H1 (cell line): ENCODE measurements around the gene FAM120B.

Experiments
- EGR1 ChIP-seq: IDR thresholded peaks from 2 replicates; pipeline ENCODE4 v1.6.1; 2011; ENCODE audit warnings: low read depth, low read length, borderline replicate concordance
- POLR2A ChIP-seq, 2 experiments: IDR thresholded peaks; 1 replicate in 1 of 2; 2 replicates in 1 of 2; pipeline ENCODE4 v1.6.1; 2011; ENCODE audit warnings: low read depth in 2 of 2, low read length in 2 of 2, mild to moderate bottlenecking in 2 of 2; ENCODE audit errors: control extremely low read depth in 1 of 2
- SAP30 ChIP-seq: fragments of 300-600 bp; sonication (generic); IDR thresholded peaks from 2 replicates; pipeline ENCODE4 v1.7.1; 2012; ENCODE audit warnings: low read length, moderate library complexity, mild to moderate bottlenecking, inconsistent platforms; ENCODE audit not compliant: insufficient read depth, insufficient replicate concordance
- TBP ChIP-seq: IDR thresholded peaks from 2 replicates; pipeline ENCODE4 v1.6.1; 2011; ENCODE audit warnings: low read depth, low read length, improper control_type of control experiment
- TF ChIP-seq, protein P1 (sequence below), 3 experiments: IDR thresholded peaks; 1 replicate in 2 of 3; 2 replicates in 1 of 3; pipeline versions ENCODE4 v1.5.1 to v1.6.1; 2011; ENCODE audit warnings: low read length in 3 of 3, mild to moderate bottlenecking in 3 of 3, inconsistent platforms in 2 of 3, low read depth in 1 of 3, moderate library complexity in 1 of 3; ENCODE audit not compliant: insufficient read depth in 1 of 3; ENCODE audit errors: control extremely low read depth in 1 of 3

DNA sequence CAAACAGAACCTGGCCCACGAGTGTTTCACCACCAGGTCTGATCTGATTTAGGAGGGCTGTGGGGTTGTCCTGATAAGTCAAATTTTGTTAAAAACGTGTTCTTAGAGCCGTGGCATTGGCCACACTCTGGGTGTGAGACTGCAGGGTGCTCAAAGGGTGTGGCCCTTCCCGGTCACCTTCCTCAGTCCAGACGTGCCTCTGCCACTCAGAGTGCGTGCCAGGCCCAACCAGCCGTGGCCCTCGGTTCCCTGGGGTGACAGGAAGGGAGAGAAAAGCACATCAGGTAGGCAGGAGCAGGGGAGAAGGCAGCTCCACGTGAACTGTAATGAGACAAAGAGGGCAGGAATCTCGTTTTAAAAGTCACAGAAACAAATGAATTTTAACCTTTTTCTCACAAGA lies 115.4 kb downstream of the FAM120B start:
- TF ChIP-seq EGR1 (no peak), POLR2A (IDR thresholded peaks at IDR 0.05; ENCODE audit: control extremely low read depth in 1 of 2, low read depth in 2 of 2, low read length in 2 of 2) (no peak), TBP (no peak), SAP30 (no peak)
- TF ChIP-seq, protein P1, sequence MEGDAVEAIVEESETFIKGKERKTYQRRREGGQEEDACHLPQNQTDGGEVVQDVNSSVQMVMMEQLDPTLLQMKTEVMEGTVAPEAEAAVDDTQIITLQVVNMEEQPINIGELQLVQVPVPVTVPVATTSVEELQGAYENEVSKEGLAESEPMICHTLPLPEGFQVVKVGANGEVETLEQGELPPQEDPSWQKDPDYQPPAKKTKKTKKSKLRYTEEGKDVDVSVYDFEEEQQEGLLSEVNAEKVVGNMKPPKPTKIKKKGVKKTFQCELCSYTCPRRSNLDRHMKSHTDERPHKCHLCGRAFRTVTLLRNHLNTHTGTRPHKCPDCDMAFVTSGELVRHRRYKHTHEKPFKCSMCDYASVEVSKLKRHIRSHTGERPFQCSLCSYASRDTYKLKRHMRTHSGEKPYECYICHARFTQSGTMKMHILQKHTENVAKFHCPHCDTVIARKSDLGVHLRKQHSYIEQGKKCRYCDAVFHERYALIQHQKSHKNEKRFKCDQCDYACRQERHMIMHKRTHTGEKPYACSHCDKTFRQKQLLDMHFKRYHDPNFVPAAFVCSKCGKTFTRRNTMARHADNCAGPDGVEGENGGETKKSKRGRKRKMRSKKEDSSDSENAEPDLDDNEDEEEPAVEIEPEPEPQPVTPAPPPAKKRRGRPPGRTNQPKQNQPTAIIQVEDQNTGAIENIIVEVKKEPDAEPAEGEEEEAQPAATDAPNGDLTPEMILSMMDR (IDR thresholded peaks at IDR 0.05; ENCODE audit: control extremely low read depth in 1 of 3, insufficient read depth in 1 of 3, low read depth in 1 of 3, low read length in 3 of 3) = no peak
